NCI-H446 (cell line): ENCODE measurements around the gene RANBP9.

ENCODE experiments used
- DNase-seq, 2 experiments: peaks; one replicate each; lab custom pipeline; 2025; lab: John Stamatoyannopoulos, UW

The RANBP9 gene

DNA sequence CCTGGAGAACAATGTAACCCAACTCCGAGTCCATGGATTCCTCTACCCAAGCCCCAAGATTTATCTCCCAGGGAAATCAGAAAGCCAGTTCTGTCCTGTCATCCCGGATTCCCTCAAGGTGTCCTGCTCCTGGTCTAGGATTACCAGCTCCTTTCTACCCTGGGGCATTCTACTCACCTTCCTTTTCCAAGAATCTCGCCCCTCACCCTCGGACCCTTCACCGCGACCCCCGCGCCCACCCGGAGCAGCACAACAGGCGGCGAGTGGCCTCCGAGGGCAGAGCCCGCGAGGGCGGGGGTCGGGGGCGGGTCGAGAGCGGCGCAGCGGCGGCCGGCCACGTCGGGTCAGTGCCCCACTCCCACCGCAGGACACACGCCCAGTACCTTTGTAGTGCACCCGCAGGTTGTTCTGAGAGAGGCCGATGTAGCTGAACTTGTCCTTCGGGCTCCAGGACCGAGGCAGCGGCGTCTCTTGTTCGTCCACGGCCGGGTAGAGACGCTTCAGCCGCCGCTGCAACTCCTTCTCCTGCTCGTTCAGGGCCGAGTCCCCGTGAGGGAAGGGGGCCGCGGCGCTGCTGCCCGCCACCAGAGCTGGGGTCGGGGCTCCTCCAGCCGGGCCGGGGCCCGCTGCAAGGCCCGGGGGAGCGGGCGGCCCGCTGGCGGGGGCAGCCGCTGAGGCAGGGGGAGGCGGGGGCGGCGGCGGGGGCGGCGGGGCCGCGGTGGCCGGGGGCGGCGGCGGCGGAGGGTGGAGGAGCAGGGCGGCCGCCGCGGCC lies 897 bp downstream of the RANBP9 start:
- peak in 1 of 2 experiments; percentile 13 for DNase-seq

DNA sequence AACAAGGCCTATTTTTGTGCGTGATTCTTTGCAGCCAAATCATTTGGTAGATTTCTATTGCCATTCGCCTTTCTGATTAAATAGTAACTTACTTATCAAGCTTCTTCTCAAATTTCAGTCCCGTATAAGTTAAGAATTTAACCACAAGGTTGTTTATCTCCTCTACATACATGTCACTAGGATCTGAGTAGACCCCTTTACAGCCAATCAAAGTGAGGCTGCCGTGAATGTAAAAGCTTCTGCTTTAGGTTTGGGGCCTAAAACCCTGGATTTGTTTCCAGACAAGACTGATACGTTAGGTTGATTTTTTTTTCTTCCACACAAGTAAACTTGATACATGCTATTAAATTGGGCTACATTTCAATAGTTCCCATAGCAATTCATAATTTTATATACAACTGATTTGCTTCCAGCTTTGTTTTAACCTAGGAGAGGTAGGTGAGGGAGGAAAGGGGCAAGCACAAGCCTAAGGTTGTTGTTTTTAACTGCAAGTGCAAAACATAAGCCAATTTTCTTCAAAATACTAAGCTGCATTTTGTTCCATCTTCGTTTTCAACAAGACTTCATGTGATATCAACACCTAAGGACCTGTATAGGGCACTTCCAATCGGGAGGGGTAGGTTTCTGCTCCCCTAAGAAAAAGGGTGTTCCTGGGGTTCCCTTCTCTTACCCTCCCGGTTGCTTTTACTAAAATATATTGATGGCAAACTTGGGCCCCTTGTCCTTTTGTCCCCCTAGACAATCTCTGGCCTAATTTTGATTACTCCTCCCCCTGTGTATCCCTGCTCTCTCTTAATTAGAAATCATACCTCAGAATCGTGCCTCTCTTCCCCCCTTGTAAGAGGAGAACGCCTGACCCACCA lies 1.7 kb downstream of the RANBP9 start:
- no peak for DNase-seq

DNA sequence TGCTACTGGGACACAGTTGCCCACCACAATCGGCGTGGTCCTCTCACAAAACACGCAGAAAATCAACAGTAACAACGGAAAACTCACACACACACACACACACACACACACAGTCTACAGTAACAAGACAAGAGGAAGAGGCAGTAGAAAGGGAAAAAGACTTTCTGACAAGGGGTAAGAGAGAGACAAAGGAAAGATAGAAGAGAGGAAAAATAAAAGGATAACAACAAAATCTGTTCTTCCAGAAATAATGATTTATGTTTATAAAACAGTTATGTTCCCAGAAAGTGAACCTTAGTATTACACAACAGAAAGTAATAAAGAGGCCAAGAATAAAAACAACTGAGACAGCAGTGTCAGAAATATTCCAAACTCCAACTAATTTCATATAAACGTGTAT lies 2.9 kb downstream of the RANBP9 start:
- DNase-seq = no peak

DNA sequence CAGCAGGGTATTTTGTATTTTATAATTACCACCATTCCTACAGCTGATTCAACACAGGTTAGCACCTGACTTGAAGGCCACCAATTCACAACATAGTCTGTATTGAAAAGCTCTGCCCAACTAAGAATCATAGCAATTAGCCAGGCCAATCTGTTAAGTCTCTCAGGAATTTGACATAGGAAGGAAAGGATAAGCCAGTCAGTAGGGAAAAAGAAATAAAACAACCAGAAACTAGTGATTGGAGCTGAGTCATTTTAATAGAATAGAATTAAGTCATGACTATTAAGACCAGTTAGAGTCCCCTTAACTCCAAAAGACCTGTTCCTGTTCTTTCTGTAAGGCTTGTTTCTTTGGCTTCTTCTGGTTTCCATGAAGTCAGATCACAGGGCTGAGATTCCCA lies 8.1 kb downstream of the RANBP9 start:
- no peak for DNase-seq

DNA sequence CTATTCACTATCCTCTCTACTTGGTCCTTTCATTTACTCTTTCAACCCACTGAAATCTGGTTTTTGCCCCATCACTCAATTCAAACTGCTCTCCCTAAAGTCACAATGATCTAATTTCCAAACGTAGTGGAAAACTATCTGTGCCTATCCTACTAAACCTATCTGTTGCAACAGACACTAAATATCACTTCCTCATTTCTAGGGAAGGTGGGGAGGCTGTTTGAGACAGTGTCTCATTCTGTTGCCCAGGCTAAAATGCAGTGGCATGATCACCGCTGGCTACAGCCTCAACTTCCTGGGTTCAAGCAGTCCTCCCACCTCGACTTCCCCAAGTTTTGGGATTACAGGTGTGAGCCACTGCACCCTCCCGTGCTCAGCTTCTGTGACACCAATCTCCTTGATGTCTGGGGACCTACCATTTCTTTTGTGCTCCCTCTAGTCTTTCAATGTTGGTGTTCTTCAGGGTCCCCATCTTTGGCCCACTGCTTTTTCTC lies 8.8 kb downstream of the RANBP9 start:
- no peak for DNase-seq

DNA sequence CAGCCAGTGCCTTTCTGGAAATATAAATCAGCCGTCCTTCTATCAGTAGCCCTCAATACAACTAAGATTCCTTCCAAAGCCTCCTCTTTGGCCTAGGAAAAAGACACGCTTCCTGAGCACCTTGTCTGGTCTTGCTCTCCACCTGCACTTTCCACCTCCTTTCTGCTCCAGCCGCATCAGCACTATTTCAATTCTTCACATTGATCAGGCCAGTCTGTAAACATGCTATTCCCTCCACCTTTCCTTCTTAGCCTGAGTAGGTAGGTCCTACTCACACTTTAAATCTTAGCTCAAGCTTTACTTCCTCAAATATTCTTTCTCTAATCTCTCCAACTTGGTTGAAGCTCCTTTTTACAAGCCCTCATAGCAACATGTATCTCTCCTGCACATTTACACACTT lies 11.4 kb downstream of the RANBP9 start:
- DNase-seq = no peak

DNA sequence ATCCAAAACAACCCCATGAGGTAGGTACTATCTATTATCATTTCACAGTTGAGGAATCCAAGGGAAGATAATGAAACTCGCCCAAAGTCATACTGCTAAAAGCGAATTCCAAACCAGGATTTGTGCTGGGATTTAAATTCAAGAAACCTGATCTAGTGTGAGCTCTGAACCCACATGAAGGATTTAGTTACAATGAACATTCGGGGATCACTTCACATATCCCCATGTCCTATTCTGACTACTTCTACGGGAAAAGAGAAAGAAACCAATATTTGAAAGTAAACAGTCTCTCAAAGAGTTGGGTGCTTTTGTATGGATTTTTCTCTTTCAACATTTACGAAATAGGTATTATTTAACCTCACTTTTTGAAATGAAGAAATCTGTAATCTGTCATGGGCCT lies 12.9 kb downstream of the RANBP9 start:
- DNase-seq = no peak

DNA sequence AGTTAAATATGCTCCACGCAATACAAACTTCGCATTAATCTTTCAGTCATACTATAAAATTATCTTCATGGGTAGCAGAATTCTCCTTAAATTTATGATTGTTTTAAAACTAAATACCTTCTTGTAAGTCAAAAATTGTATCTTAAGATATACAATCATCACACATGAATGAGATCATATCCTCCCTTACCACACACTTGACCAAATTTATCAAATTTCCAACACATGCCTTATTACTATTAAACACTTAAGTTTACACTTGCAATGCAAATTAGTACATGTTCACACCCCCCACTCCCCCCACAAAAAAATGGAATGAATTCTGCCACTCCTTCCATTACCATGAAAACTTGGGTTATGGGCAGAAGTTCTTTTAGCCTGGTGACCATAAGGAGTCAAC lies 13.8 kb downstream of the RANBP9 start:
- no peak for DNase-seq

DNA sequence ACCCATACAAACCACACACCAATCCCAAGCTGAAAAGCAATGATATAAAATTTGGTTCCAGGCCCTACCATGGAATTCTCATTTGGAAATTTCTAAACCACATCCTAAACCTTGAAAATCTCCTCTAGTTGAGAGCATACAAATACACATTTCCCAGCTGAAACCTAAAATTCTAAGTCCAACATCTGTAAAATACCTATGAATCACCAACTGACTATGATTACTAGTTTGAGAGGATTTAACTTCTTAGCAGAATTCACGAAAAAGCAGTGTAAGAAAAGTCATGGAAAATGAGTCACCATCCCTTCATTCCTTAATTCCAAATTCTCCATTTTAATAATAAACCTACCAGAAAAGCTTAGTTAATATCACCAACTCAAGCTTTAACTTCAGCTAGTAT lies 15.4 kb downstream of the RANBP9 start:
- DNase-seq = no peak

DNA sequence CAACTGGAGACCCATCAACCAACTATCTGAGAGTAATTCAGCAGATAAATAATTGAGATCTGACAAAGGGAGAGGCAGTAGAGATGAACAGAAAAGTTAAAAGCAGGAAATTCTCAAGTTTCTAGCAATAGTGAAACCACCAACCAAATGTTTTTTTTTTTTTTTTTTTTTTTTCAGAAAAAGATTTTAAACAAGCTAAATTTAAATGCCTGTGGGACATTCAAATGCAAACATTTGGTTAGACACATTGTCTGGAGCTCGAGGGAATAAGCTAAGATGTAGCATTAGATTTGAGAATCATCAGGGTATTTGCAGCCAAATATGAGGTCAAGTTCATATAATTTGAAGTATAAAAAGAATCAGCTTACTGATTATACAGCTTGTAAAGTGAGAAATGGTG lies 16.4 kb downstream of the RANBP9 start:
- DNase-seq = no peak

DNA sequence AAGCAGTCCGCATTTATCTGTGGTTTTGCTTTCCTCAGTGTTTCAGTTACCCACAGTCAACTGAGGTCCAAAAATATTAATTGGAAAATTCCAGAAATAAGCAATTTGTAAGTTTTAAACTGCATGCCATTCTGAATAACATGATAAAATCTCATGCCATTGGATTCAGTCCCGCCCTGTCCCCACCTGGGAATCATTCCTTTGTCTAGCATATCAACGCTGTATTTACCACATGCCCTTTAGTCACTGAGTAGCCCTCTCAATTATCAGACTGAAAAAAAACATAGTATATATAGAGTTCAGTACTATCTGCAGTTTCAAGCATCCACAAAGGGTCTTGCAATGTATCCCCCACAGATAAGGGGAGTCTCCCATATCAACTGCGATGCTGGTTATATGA lies 17.1 kb downstream of the RANBP9 start:
- no peak for DNase-seq

DNA sequence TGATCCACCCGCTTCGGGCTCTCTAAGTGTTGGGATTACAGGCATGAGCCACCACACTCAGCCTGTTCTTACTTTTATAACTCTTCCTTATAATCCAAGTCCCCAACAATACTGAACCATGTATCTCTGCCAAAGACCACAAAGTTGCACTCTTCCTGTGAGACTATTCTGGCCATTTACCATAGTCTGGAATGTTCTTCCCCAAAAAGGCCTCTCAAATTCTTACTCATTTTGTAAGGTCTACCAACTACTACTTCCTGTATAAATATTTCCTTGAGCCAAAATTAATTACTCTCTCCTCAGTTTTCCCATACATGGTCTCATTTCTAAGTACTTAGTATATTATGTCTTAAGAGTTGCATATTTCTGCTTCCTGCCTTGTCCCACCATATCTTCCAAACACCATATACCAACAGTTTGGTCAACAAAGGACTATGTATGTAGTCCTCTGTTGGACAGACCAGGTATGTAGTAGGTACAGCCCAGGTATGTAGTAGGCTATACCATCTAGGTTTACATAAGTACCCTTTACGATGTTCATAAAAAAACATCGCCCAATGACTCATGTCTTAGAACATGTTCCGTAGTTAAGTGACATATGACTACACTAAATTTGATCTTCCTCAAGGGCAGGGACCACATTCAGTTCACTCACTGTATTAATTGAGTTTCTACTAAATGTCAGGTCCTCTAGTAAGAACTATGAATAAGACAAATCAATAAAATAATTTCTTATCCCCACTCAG lies 22.0 kb downstream of the RANBP9 start:
- DNase-seq = no peak

DNA sequence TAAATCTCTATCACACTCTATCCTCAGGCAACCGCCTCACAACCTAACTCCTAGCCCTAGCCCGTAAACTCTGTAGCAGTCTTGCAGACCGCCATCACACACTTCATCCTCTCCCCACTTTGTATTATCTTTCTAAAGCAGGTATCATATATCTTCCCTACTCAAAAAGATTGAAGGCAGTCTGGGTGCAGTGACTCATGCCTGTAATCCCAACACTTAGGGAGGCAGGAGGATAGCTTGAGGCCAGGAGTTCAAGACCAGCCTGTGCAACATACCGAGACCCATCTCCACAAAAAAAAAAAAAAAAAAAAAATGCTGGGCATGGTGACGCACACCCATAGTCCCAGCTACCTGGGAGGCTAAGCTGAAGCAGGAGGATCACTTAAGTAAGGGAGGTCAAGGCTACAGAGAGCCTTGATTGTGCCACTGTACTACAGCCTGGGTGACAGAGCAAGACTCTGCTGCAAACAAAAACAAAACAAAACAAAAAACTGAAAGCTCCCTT lies 22.9 kb downstream of the RANBP9 start:
- DNase-seq = no peak

DNA sequence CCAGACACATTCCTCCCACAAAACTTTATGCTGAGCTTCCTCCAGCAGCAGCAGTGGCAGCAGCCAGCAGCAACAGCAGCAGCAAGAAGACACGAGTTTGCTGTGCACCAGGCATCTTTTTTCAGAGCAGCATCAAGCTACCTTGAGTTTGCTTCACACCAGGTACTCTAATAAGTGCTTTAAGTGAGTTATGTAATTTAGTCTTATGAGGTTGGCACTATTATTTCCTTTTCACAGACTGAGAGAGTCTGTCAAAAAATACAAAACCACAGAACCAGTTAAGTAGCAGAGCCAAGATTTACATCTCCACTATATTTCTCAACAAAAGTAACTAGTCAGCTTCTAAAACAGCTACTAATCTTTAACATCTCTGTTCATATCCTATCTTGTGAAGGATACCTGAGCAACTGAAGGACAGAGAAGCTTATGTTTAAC lies 23.7 kb downstream of the RANBP9 start:
- no peak for DNase-seq

DNA sequence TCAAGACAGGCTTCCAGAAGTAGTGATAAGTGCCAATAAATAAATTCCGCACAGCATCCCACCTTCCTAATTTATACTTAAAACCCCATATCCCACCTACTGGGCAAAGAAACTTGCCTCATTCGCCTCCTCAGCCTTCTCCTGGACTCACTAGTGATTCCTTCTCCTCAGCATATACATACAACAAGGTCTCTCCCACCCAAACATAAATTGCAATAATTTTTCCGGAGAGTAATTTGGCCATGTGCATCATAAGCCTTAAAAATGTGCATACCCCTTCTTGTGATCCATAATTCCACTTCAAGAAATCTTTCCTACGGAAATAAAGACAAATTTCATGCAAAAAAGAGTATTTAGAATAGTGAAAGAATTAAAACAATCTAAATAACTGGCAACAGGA lies 26.8 kb downstream of the RANBP9 start:
- no peak for DNase-seq

DNA sequence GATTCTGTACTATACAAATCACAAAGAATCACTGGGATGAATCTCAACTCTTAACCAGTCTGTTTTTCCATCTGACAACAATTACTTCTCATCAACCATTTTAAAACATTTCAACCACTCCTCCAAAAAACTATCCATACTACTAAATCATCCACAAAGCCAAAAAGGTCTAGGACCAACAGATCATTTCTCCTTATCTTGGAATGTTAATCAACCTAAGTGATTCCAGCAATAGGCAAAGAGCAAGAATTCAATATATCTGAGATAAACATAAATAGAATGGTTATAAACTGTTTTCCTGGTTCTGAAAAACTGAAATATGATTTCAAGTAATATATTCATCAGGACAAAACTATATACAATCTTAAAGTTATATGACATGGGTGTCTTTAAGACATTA lies 28.6 kb downstream of the RANBP9 start:
- no peak for DNase-seq

DNA sequence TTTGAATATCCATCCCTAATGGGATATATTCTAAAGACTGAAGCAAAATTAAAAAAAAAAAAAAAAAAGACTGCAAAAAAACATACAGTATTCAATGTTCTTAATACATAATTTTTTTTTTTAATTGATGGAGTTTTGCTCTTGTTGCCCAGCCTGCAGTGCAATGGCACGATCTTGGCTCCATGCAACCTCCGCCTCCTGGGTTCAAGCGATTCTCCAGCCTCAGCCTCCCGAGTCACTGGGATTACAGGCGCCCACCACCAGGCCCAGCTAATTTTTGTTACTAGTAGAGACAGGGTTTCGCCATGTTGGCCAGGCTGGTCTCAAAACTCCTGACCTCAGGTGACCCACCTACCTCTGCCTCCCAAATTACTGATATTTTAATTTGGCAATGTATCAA lies 29.3 kb downstream of the RANBP9 start:
- DNase-seq = no peak

DNA sequence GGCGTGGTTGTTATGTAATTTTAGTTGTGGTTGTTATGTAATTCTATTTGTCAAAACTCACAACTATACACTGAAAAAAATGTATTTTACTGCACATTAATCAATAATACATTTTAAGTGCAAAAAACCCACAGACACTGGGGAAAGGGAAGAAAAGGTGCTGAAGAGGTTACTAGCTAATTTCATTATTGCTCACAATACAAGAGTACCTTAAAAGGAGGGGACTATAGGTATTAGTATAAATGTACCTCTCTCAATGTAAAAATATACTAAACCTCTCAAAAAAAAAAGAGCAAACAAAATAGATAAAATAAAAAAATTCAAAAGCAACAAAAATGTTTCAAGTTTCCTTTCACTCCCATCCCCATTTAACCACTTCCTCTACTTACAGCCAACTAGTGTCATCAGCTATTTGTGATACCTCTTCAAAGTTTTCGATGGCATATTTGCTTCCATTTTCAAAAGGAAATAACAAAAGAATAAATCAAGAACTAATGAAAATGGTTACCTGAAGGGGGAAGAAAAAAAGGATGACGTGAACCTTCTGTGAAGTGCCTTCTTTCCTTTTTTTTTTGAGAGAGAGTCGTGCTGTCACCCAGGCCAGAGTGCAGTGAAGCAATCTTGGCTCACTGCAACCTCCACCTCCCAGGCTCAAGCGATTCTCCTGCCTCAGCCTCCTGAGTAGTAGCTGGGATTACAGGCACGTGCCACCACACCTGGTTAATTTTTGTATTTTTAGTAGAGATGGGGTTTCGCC lies 30.2 kb downstream of the RANBP9 start:
- no peak for DNase-seq

DNA sequence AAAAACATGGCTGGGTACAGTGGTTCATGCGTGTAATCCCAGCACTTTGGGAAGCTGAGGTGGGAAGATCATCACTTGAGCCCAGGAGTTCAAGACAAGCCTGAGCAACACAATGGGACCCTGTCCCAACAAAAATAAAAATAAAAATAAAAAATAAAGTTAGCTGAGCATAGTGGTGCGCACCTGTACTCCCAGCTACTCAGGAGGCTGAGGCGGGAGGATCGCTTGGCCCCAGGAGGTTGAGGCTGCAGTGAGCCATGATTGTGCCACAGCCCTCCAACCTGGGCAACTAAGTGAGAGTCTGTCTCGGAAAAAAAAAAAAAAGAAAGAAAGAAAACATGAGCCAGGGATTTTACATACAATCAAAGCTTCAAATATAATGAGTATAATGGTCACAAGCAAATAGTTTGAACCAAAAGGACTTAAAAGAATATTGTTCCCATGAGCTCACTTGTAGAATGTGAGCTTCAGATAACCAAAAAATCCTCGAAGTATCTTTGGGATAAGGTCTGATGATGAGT lies 31.1 kb downstream of the RANBP9 start:
- no peak for DNase-seq

DNA sequence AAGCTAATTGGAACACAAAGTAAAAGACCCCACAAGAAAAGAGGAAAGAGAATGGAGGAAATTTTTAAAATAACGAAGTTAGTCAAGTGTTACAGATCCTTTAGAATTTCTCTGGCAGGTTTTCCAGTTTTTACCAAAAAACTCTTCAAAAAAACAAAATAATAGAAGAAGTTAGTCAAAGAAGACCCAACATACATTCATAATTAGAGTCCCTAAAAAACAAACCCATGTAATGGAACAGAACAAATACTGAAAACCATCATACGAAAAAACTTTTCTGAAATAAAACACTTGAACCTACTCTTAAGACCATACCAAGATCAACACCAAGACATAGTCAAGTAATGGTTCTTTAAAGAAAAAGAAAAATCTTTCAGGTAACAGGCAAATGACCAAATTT lies 31.6 kb downstream of the RANBP9 start:
- no peak for DNase-seq

DNA sequence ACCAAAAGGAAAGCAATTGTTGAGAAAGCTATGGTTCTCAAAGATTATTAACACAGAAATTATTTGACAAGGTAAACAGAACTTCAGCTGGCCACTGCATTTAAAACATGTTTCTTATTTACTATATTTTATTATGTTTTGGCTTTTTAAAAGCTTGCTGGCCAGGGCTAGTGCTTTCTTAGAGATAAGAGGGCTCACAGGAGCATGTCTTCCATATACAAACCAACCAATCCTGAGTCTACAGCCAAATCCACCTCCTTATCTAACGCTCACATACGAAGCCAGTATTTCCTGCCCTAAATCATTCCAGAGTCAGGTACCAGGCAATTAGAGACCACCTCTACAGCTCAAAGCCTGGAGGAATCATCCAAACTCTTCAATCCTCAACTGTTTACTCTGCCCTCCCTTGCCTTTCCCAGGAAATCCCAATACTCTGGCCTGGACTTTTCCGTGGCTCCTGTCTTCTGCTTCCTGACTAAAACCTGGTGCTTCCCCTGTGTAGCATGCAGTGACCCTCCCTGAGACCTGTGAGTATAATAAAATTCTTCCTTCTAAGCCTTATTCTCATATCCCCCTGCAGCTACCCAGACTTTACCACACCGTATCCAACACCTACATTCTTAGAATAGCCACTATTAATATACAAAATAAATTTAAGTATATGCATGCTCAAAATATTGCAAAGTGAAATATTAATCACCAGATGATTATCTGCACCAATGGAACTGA lies 33.2 kb downstream of the RANBP9 start:
- no peak for DNase-seq
